ENCODE measurements around the gene RUFY4.

The RUFY4 gene

GRCh38 chr2:218047536-218048225 lies 21.4 kb upstream of the RUFY4 start:
- no peak overlapping the region for H3K4me3 ChIP-seq (ENCODE audit: low read length)
- H3K36me3 ChIP-seq (ENCODE audit: control insufficient read depth, low read depth, low read length): no peaks in the 10 kb centered on the region
- no peak overlapping the region for H3K27ac ChIP-seq (ENCODE audit: low read length)
- H3K4me1 ChIP-seq (ENCODE audit: control insufficient read depth, low read depth, low read length): no peaks in the 10 kb centered on the region
- H3K27me3 ChIP-seq (ENCODE audit: control insufficient read depth, insufficient read depth, low read length): no peaks in the 10 kb centered on the region
- no peaks in the 10 kb centered on the region for H3K9me3 ChIP-seq (ENCODE audit: control insufficient read depth, low read depth, low read length)
- no peak overlapping the region for H3K9ac ChIP-seq (ENCODE audit: low read length)

- no peaks in the 10 kb centered on the region for H3K4me1 ChIP-seq (ENCODE audit: control insufficient read depth, low read depth, low read length)
- no peaks in the 10 kb centered on the region for H3K36me3 ChIP-seq (ENCODE audit: control insufficient read depth, low read depth, low read length)
- H3K27me3 ChIP-seq (ENCODE audit: control insufficient read depth, insufficient read depth, low read length): no peaks in the 10 kb centered on the region
- no peak overlapping the region for H3K4me3 ChIP-seq (ENCODE audit: low read length)
- H3K27ac ChIP-seq (ENCODE audit: low read length): no peak overlapping the region
- no peaks in the 10 kb centered on the region for H3K9me3 ChIP-seq (ENCODE audit: control insufficient read depth, low read depth, low read length)
- no peak overlapping the region for H3K9ac ChIP-seq (ENCODE audit: low read length)
Measured at GRCh38 chr2:218051903-218052302, 17.1 kb upstream of the RUFY4 start.

- Histone ChIP-seq H3K4me1 (ENCODE audit: control insufficient read depth, low read depth, low read length) (no peaks in the 10 kb centered on the region), H3K27ac (ENCODE audit: low read length) (no peak overlapping the region), H3K9ac (ENCODE audit: low read length) (no peak overlapping the region), H3K27me3 (ENCODE audit: control insufficient read depth, insufficient read depth, low read length) (no peaks in the 10 kb centered on the region), H3K36me3 (ENCODE audit: control insufficient read depth, low read depth, low read length) (no peaks in the 10 kb centered on the region), H3K4me3 (ENCODE audit: low read length) (no peak overlapping the region), H3K9me3 (ENCODE audit: control insufficient read depth, low read depth, low read length) (no peaks in the 10 kb centered on the region)
Measured at GRCh38 chr2:218059289-218059688, 9.8 kb upstream of the RUFY4 start.

- Histone ChIP-seq H3K4me3 (ENCODE audit: low read length) (no peak overlapping the region), H3K36me3 (ENCODE audit: control insufficient read depth, low read depth, low read length) (no peaks in the 10 kb centered on the region), H3K4me1 (ENCODE audit: control insufficient read depth, low read depth, low read length) (no peaks in the 10 kb centered on the region)
Measured at GRCh38 chr2:218060118-218060517, 8.9 kb upstream of the RUFY4 start.

GRCh38 chr2:218060950-218061660 lies 7.9 kb upstream of the RUFY4 start:
- Histone ChIP-seq H3K4me3 (ENCODE audit: low read length) (no peak overlapping the region), H3K9me3 (ENCODE audit: control insufficient read depth, low read depth, low read length) (no peaks in the 10 kb centered on the region), H3K36me3 (ENCODE audit: control insufficient read depth, low read depth, low read length) (no peaks in the 10 kb centered on the region), H3K9ac (ENCODE audit: low read length) (no peak overlapping the region), H3K27me3 (ENCODE audit: control insufficient read depth, insufficient read depth, low read length) (no peaks in the 10 kb centered on the region), H3K4me1 (ENCODE audit: control insufficient read depth, low read depth, low read length) (no peaks in the 10 kb centered on the region), H3K27ac (ENCODE audit: low read length) (no peak overlapping the region)

More at GRCh38 chr2:218060118-218060517, 8.9 kb upstream of the RUFY4 start:
- Histone ChIP-seq H3K27ac (ENCODE audit: low read length) (no peak overlapping the region), H3K9ac (ENCODE audit: low read length) (no peak overlapping the region), H3K9me3 (ENCODE audit: control insufficient read depth, low read depth, low read length) (no peaks in the 10 kb centered on the region), H3K27me3 (ENCODE audit: control insufficient read depth, insufficient read depth, low read length) (no peaks in the 10 kb centered on the region)

- Histone ChIP-seq H3K36me3 (ENCODE audit: control insufficient read depth, low read depth, low read length) (no peaks in the 10 kb centered on the region), H3K27me3 (ENCODE audit: control insufficient read depth, insufficient read depth, low read length) (no peaks in the 10 kb centered on the region), H3K27ac (ENCODE audit: low read length) (no peak overlapping the region), H3K9ac (ENCODE audit: low read length) (no peak overlapping the region), H3K4me3 (ENCODE audit: low read length) (no peak overlapping the region), H3K9me3 (ENCODE audit: control insufficient read depth, low read depth, low read length) (no peaks in the 10 kb centered on the region), H3K4me1 (ENCODE audit: control insufficient read depth, low read depth, low read length) (peaks cover 1% of the 10 kb centered on the region)
Measured at GRCh38 chr2:218063486-218063885, 5.6 kb upstream of the RUFY4 start.

GRCh38 chr2:218063896-218064295 lies 5.2 kb upstream of the RUFY4 start:
- H3K9ac ChIP-seq (ENCODE audit: low read length): no peak overlapping the region
- no peaks in the 10 kb centered on the region for H3K9me3 ChIP-seq (ENCODE audit: control insufficient read depth, low read depth, low read length)
- H3K27me3 ChIP-seq (ENCODE audit: control insufficient read depth, insufficient read depth, low read length): no peaks in the 10 kb centered on the region
- H3K27ac ChIP-seq (ENCODE audit: low read length): no peak overlapping the region
- H3K4me3 ChIP-seq (ENCODE audit: low read length): no peak overlapping the region
- no peaks in the 10 kb centered on the region for H3K36me3 ChIP-seq (ENCODE audit: control insufficient read depth, low read depth, low read length)
- peaks cover 3% of the 10 kb centered on the region for H3K4me1 ChIP-seq (ENCODE audit: control insufficient read depth, low read depth, low read length)

- Histone ChIP-seq H3K9me3 (ENCODE audit: control insufficient read depth, low read depth, low read length) (no peaks in the 10 kb centered on the region), H3K27ac (ENCODE audit: low read length) (no peak overlapping the region), H3K9ac (ENCODE audit: low read length) (no peak overlapping the region), H3K4me3 (ENCODE audit: low read length) (no peak overlapping the region), H3K27me3 (ENCODE audit: control insufficient read depth, insufficient read depth, low read length) (no peaks in the 10 kb centered on the region), H3K4me1 (ENCODE audit: control insufficient read depth, low read depth, low read length) (peaks cover 3% of the 10 kb centered on the region), H3K36me3 (ENCODE audit: control insufficient read depth, low read depth, low read length) (no peaks in the 10 kb centered on the region)
Measured at GRCh38 chr2:218065239-218066006, 3.6 kb upstream of the RUFY4 start.

GRCh38 chr2:218066926-218067515 lies 2.0 kb upstream of the RUFY4 start:
- Histone ChIP-seq H3K9ac (ENCODE audit: low read length) (no peak overlapping the region), H3K4me3 (ENCODE audit: low read length) (no peak overlapping the region), H3K4me1 (ENCODE audit: control insufficient read depth, low read depth, low read length) (peaks cover 3% of the 10 kb centered on the region), H3K9me3 (ENCODE audit: control insufficient read depth, low read depth, low read length) (no peaks in the 10 kb centered on the region), H3K36me3 (ENCODE audit: control insufficient read depth, low read depth, low read length) (no peaks in the 10 kb centered on the region), H3K27ac (ENCODE audit: low read length) (no peak overlapping the region), H3K27me3 (ENCODE audit: control insufficient read depth, insufficient read depth, low read length) (no peaks in the 10 kb centered on the region)

GRCh38 chr2:218067523-218067922 lies 1.5 kb upstream of the RUFY4 start:
- Histone ChIP-seq H3K27me3 (ENCODE audit: control insufficient read depth, insufficient read depth, low read length) (no peaks in the 10 kb centered on the region), H3K4me3 (ENCODE audit: low read length) (no peak overlapping the region)

GRCh38 chr2:218069606-218070300 lies 700 bp downstream of the RUFY4 start:
- H3K9ac ChIP-seq (ENCODE audit: low read length): no peak overlapping the region
- H3K27ac ChIP-seq (ENCODE audit: low read length): no peak overlapping the region
- H3K4me3 ChIP-seq (ENCODE audit: low read length): no peak overlapping the region

More at GRCh38 chr2:218067523-218067922, 1.5 kb upstream of the RUFY4 start:
- Histone ChIP-seq H3K9me3 (ENCODE audit: control insufficient read depth, low read depth, low read length) (no peaks in the 10 kb centered on the region), H3K36me3 (ENCODE audit: control insufficient read depth, low read depth, low read length) (no peaks in the 10 kb centered on the region), H3K27ac (ENCODE audit: low read length) (no peak overlapping the region), H3K4me1 (ENCODE audit: control insufficient read depth, low read depth, low read length) (peaks cover 3% of the 10 kb centered on the region), H3K9ac (ENCODE audit: low read length) (no peak overlapping the region)

More at GRCh38 chr2:218069606-218070300, 700 bp downstream of the RUFY4 start:
- Histone ChIP-seq H3K36me3 (ENCODE audit: control insufficient read depth, low read depth, low read length) (no peaks in the 10 kb centered on the region), H3K27me3 (ENCODE audit: control insufficient read depth, insufficient read depth, low read length) (no peaks in the 10 kb centered on the region), H3K4me1 (ENCODE audit: control insufficient read depth, low read depth, low read length) (peaks cover 3% of the 10 kb centered on the region), H3K9me3 (ENCODE audit: control insufficient read depth, low read depth, low read length) (no peaks in the 10 kb centered on the region)

Measured in iPS-18a (cell line).